IMR-90 (cell line): ENCODE measurements around the gene PTPRK. TPM values are rescaled to one million over a fixed set of nuclear protein-coding genes. Genes with fewer than 3 reads are reported as not detected.

Experiments
- ATAC-seq: fragments of 200-7000 bp; cut with Tn5 transposase; 2 replicates; pipeline ENCODE4 v1.9.1; 2020; ENCODE audit warnings: low read depth, mild to moderate bottlenecking, moderate library complexity
- BruUV-seq: library from RNA; stranded (reverse); fragments of 400-500 nt; replicated peaks from 2 replicates; lab custom pipeline; 2021; lab: Mats Ljungman, UMichigan
- CTCF ChIA-PET: fragments of 300-600 bp; formaldehyde crosslinking; extraction: SDS; loops from one replicate; lab custom pipeline; 2021; ENCODE audit warnings: antibody characterized with exemption; lab: Yijun Ruan, JAX
- POLR2A ChIA-PET: fragments of 300-600 bp; sonication (Branson Sonifier 250); formaldehyde crosslinking; loops from one replicate; lab custom pipeline; 2022; ENCODE audit warnings: antibody characterized with exemption; ENCODE audit not compliant: unreplicated experiment; lab: Charles Lee
- DNase-seq: peaks from one replicate; pipeline ENCODE4 v3.0.0; 2013
- H2AFZ ChIP-seq: replicated peaks from 2 replicates; pipeline ENCODE3; 2013; ENCODE audit warnings: low read length, mild to moderate bottlenecking; ENCODE audit not compliant: poor library complexity
- H2AK5ac ChIP-seq: 2 replicates; pipeline ENCODE4 v1.6.1; 2013; ENCODE audit warnings: low read depth, low read length, inconsistent platforms
- H2AK9ac ChIP-seq: replicated peaks from 2 replicates; pipeline ENCODE3; 2013; ENCODE audit warnings: mild to moderate bottlenecking, low read depth, low read length, moderate library complexity; ENCODE audit not compliant: poor library complexity
- H2BK120ac ChIP-seq: 2 replicates; pipeline ENCODE4 v1.6.1; 2013; ENCODE audit warnings: low read depth, low read length, inconsistent platforms
- H2BK15ac ChIP-seq: 3 replicates; pipeline ENCODE4 v1.6.1; 2013; ENCODE audit warnings: low read depth, low read length, inconsistent platforms
- H2BK20ac ChIP-seq: 2 replicates; pipeline ENCODE4 v1.6.1; 2013; ENCODE audit warnings: low read depth, mild to moderate bottlenecking, inconsistent platforms, low read length, moderate library complexity
- H2BK5ac ChIP-seq: 2 replicates; pipeline ENCODE4 v1.6.1; 2013; ENCODE audit warnings: mild to moderate bottlenecking, low read depth, low read length, inconsistent platforms; ENCODE audit not compliant: poor library complexity, severe bottlenecking
- H3K14ac ChIP-seq: replicated peaks from 2 replicates; pipeline ENCODE4 v1.6.1; 2013; ENCODE audit warnings: low read depth, low read length, inconsistent platforms
- H3K18ac ChIP-seq: 2 replicates; pipeline ENCODE4 v1.6.1; 2013; ENCODE audit warnings: low read depth, low read length, control low read depth
- H3K23ac ChIP-seq: 2 replicates; pipeline ENCODE4 v1.6.1; 2013; ENCODE audit warnings: low read depth, low read length, inconsistent platforms
- H3K27ac ChIP-seq: 2 replicates; pipeline ENCODE4 v1.5.1; 2013; ENCODE audit warnings: mild to moderate bottlenecking, control low read depth, low read length; ENCODE audit not compliant: insufficient read depth
- H3K27me3 ChIP-seq: 2 replicates; pipeline ENCODE4 v1.6.1; 2013; ENCODE audit warnings: low read length; ENCODE audit not compliant: control insufficient read depth, insufficient read depth
- H3K36me3 ChIP-seq: 2 replicates; pipeline ENCODE4 v1.6.1; 2013; ENCODE audit warnings: low read length, mixed read lengths; ENCODE audit not compliant: control insufficient read depth, insufficient read depth
- H3K4ac ChIP-seq: 2 replicates; pipeline ENCODE4 v1.6.1; 2013; ENCODE audit warnings: low read depth, low read length, inconsistent platforms
- H3K4me1 ChIP-seq: 2 replicates; pipeline ENCODE4 v1.6.1; 2013; ENCODE audit warnings: low read length, mixed read lengths; ENCODE audit not compliant: control insufficient read depth, insufficient read depth
- H3K4me2 ChIP-seq: 2 replicates; pipeline ENCODE4 v1.6.1; 2013; ENCODE audit warnings: low read depth, mild to moderate bottlenecking, control low read depth, low read length, moderate library complexity
- H3K4me3 ChIP-seq: 2 replicates; pipeline ENCODE4 v1.5.1; 2013; ENCODE audit warnings: low read depth, mild to moderate bottlenecking, control low read depth, low read length, moderate library complexity; ENCODE audit not compliant: insufficient read depth
- H3K56ac ChIP-seq: 2 replicates; pipeline ENCODE4 v1.6.1; 2013; ENCODE audit warnings: low read length, inconsistent platforms; ENCODE audit not compliant: insufficient read depth; ENCODE audit errors: extremely low read depth
- H3K79me1 ChIP-seq, 2 experiments: 2 replicates each; pipeline ENCODE4 v1.6.1; 2013; ENCODE audit warnings: low read length in 2 of 2, inconsistent platforms in 1 of 2, low read depth in 1 of 2
- H3K9ac ChIP-seq: 2 replicates; pipeline ENCODE4 v1.6.1; 2013; ENCODE audit warnings: low read depth, low read length, control low read depth
- H3K9me1 ChIP-seq: 2 replicates; pipeline ENCODE4 v1.6.1; 2013; ENCODE audit warnings: low read length, inconsistent platforms; ENCODE audit not compliant: insufficient read depth
- H3K9me3 ChIP-seq: 2 replicates; pipeline ENCODE4 v1.6.1; 2013; ENCODE audit warnings: low read length; ENCODE audit not compliant: control insufficient read depth, insufficient read depth
- H4K20me1 ChIP-seq: 2 replicates; pipeline ENCODE4 v1.6.1; 2013; ENCODE audit warnings: low read length, inconsistent platforms; ENCODE audit not compliant: insufficient read depth
- H4K5ac ChIP-seq: 2 replicates; pipeline ENCODE4 v1.6.1; 2013; ENCODE audit warnings: mild to moderate bottlenecking, low read depth, low read length, control low read depth
- H4K8ac ChIP-seq, 2 experiments: 2 replicates each; pipeline ENCODE4 v1.6.1; 2013; ENCODE audit warnings: low read depth in 2 of 2, low read length in 2 of 2, control low read depth in 1 of 2, inconsistent platforms in 1 of 2
- H4K91ac ChIP-seq: 2 replicates; pipeline ENCODE4 v1.6.1; 2013; ENCODE audit warnings: low read depth, low read length, inconsistent platforms; ENCODE audit not compliant: insufficient read depth
- CEBPB ChIP-seq: IDR thresholded peaks from 2 replicates; pipeline ENCODE4 v1.6.1; 2012; ENCODE audit warnings: low read depth, low read length, improper control_type of control experiment
- CHD1 ChIP-seq: IDR thresholded peaks from 2 replicates; pipeline ENCODE4 v1.6.1; 2012; ENCODE audit warnings: low read depth, low read length, improper control_type of control experiment
- CTCF ChIP-seq: conservative IDR thresholded peaks from 2 replicates; pipeline ENCODE4 v1.5.1; 2012; ENCODE audit warnings: mild to moderate bottlenecking, low read depth, low read length, improper control_type of control experiment
- FOS ChIP-seq: fragments of 150-350 bp; IDR thresholded peaks from 2 replicates; pipeline ENCODE4 v1.6.1; 2016; ENCODE audit warnings: low read depth, low read length
- MAZ ChIP-seq: IDR thresholded peaks from 2 replicates; pipeline ENCODE4 v1.6.1; 2012; ENCODE audit warnings: low read depth, mild to moderate bottlenecking, low read length, improper control_type of control experiment, moderate library complexity, borderline replicate concordance
- MXI1 ChIP-seq: IDR thresholded peaks from 2 replicates; pipeline ENCODE4 v1.6.1; 2012; ENCODE audit warnings: low read depth, mild to moderate bottlenecking, low read length, moderate library complexity, borderline replicate concordance
- NFE2L2 ChIP-seq: fragments of 150-350 bp; IDR thresholded peaks from 2 replicates; pipeline ENCODE4 v1.6.1; 2016; ENCODE audit warnings: low read depth, mild to moderate bottlenecking, low read length
- POLR2A ChIP-seq: IDR thresholded peaks from 2 replicates; pipeline ENCODE4 v1.6.1; 2012; ENCODE audit warnings: mild to moderate bottlenecking, low read depth, low read length
- SMC3 ChIP-seq: fragments of 150-350 bp; IDR thresholded peaks from 2 replicates; pipeline ENCODE4 v1.6.1; 2016; ENCODE audit warnings: low read depth, mild to moderate bottlenecking, antibody characterized with exemption, low read length, moderate library complexity
- USF2 ChIP-seq: fragments of 150-350 bp; IDR thresholded peaks from 2 replicates; pipeline ENCODE4 v1.6.1; 2017; ENCODE audit warnings: mild to moderate bottlenecking, antibody characterized with exemption, low read length, low read depth
- WGBS, 2 experiments: methylation state at CpG; one replicate each; pipeline versions ENCODE4 v1.1.5 to v1.1.7; 2013; ENCODE audit warnings: missing lambda C conversion rate in 2 of 2; ENCODE audit not compliant: insufficient read length in 1 of 2; ENCODE audit errors: extremely low coverage in 2 of 2; 5-methylcytosine and 5-hydroxymethylcytosine counted together
- dilution Hi-C: fragments of 300-500 bp; cut with HindIII; formaldehyde crosslinking; loops from one replicate; pipeline ENCODE4 v1.14.3; 2018; ENCODE audit warnings: low sequenced_read_pairs; ENCODE audit not compliant: unreplicated experiment
- in situ Hi-C: fragments of 300-500 bp; cut with MboI; formaldehyde crosslinking; loops from 3 replicates; pipeline ENCODE4 v1.14.3; 2019; ENCODE audit warnings: low sequenced_read_pairs, inconsistent platforms, mixed read lengths
- intact Hi-C: fragments of 100-400 bp; cut with micrococcal nuclease; formaldehyde crosslinking; loops from 2 replicates; pipeline ENCODE4 v1.10.0; 2022
- polyA plus RNA-seq, 3 experiments: library from polyadenylated mRNA; depleted of rRNA; stranded (reverse); fragments of >200 nt; gene quantifications; 2 replicates each; pipeline ENCODE4 v1.2.3, GENCODE V29; 2012; ENCODE audit warnings: low replicate concordance in 1 of 3
- total RNA-seq: library from RNA; depleted of rRNA; stranded (reverse); fragments of >200 nt; gene quantifications from 2 replicates; pipeline ENCODE4 v1.2.3, GENCODE V29; 2012
- TF ChIP-seq, protein P1 (sequence below): fragments of 150-350 bp; IDR thresholded peaks from 2 replicates; pipeline ENCODE4 v1.6.1; 2016; ENCODE audit warnings: low read depth, mild to moderate bottlenecking, low read length, moderate library complexity, borderline replicate concordance

The PTPRK gene
- total and polyA plus RNA-seq, 2 of the 4 experiments (the other 2 are of a cell fraction), result 18.0 to 80.8 TPM

DNA sequence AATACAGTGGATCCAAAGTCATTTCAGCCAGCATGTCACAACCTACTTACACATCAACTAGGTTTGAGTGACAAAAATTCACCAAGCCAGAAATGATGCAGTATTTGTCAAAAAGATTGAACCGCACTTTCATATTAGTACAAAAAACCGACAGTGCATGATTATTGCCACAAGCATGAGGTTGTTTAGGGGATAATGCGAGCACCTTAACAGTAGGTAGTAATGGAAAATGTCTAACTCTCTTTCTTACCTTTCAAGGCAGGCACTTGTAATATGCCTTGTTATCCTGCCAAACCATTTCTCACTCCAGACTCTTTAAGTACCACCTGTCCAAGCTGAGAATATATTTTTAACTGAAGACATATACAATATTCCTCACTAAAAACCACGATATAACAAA lies 349.2 kb downstream of the PTPRK start:
- POLR2A ChIA-PET, result no interaction called here
- dilution Hi-C loops, result no loop called here
- no CpG with 5 or more reads among the region's 4 CpGs for WGBS, 2 experiments

More for the DNA sequence above, 349.2 kb downstream of the PTPRK start:
- Histone ChIP-seq H2BK20ac (no peak overlapping the region), H3K4me2 (no peak overlapping the region), H3K23ac (no peak overlapping the region), H3K36me3 (no peaks in the 10 kb centered on the region), H3K18ac (no peak overlapping the region), H3K79me1 (peaks cover 0 to 17% of the 10 kb centered on the region in 2 experiments; a peak in 2 of 4 replicates), H4K20me1 (peaks cover 5% of the 10 kb centered on the region; the same call in 1 of the 2 replicates), H3K9me1 (peaks cover 3% of the 10 kb centered on the region), H3K9ac (no peak overlapping the region), H4K8ac (no peak overlapping the region), H3K56ac (no peak overlapping the region), H3K9me3 (no peaks in the 10 kb centered on the region), H3K14ac (no peak overlapping the region), H3K4me3 (no peak overlapping the region), H3K4ac (no peak overlapping the region), H4K5ac (no peak overlapping the region), H4K91ac (no peak overlapping the region), H3K27me3 (no peaks in the 10 kb centered on the region), H2BK5ac (no peak overlapping the region), H2AFZ (no peak overlapping the region), H2BK15ac (no peak overlapping the region), H2AK5ac (no peak overlapping the region), H2AK9ac (no peak overlapping the region), H3K27ac (no peak overlapping the region), H2BK120ac (no peak overlapping the region), H3K4me1 (no peaks in the 10 kb centered on the region)
- in situ Hi-C loops, result no loop called here
- ATAC-seq (no peak), DNase-seq (no peak)
- intact Hi-C loops, result loop anchor here (1.0 to 10.0 kb wide), 3 partner anchors 316 to 436 kb away; no protein-coding TSS in a partner anchor
- BruUV-seq, result no TSS peak
- TF ChIP-seq POLR2A (no peak), MAZ (no peak), CTCF (no peak), USF2 (no peak), MXI1 (no peak), NFE2L2 (no peak), CHD1 (no peak), CEBPB (no peak), SMC3 (no peak), FOS (no peak)
- TF ChIP-seq, protein P1, sequence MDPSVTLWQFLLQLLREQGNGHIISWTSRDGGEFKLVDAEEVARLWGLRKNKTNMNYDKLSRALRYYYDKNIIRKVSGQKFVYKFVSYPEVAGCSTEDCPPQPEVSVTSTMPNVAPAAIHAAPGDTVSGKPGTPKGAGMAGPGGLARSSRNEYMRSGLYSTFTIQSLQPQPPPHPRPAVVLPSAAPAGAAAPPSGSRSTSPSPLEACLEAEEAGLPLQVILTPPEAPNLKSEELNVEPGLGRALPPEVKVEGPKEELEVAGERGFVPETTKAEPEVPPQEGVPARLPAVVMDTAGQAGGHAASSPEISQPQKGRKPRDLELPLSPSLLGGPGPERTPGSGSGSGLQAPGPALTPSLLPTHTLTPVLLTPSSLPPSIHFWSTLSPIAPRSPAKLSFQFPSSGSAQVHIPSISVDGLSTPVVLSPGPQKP, result no peak
- CTCF ChIA-PET, result no interaction called here
